Natural killer cell treated with Interleukin-12 subunit alpha and Interleukin-12 subunit beta and Interleukin-15 and Interleukin-18, amount 100 ng/mL, for 72 hours (primary cell): ENCODE measurements around the gene HLA-DOA. TPM values are rescaled to one million over a fixed set of nuclear protein-coding genes. Genes with fewer than 3 reads are reported as not detected.

Source experiments
- ATAC-seq, 2 donors: fragments of 150-1000 bp; cut with Tn5 transposase in 1 of 2; sonication (Bioruptor Pico), chemical (Tn5 transposase) in 1 of 2; 2 replicates each; pipeline ENCODE4 v1.10.0; 2021
- DNase-seq: peaks from one replicate; pipeline ENCODE4 v3.0.0; 2022; ENCODE audit warnings: low spot score
- H3K27ac Mint-ChIP-seq, 2 donors: 1 replicate in 1 of 2; 2 replicates in 1 of 2; pipeline ENCODE4 v1.8.0; 2022; ENCODE audit warnings: mixed read lengths in 2 of 2, mild to moderate bottlenecking in 1 of 2, moderate library complexity in 1 of 2
- H3K27me3 Mint-ChIP-seq, 2 donors: 1 replicate in 1 of 2; 2 replicates in 1 of 2; pipeline ENCODE4 v1.8.0; 2022; ENCODE audit warnings: mixed read lengths in 2 of 2
- H3K36me3 Mint-ChIP-seq: one replicate; pipeline ENCODE4 v1.8.0; 2022; ENCODE audit warnings: mixed read lengths
- H3K4me1 Mint-ChIP-seq, 2 donors: 1 replicate in 1 of 2; 2 replicates in 1 of 2; pipeline ENCODE4 v1.8.0; 2022; ENCODE audit warnings: low read depth in 2 of 2, mixed read lengths in 2 of 2, mild to moderate bottlenecking in 1 of 2
- H3K4me3 Mint-ChIP-seq: one replicate; pipeline ENCODE4 v1.8.0; 2022; ENCODE audit warnings: mixed read lengths
- H3K9me3 Mint-ChIP-seq: 2 replicates; pipeline ENCODE4 v1.8.0; 2022; ENCODE audit warnings: mixed read lengths
- total RNA-seq, 2 donors: library from RNA; stranded (reverse); gene quantifications; one replicate each; pipeline ENCODE4 v1.2.3, GENCODE V29; 2022

The HLA-DOA gene
- total RNA-seq: 10 to 100 TPM in 1 of 2 donors, under 1 TPM in 1; 0.86 to 22.1 TPM

- no peak for DNase-seq
- peak; percentile 67 to 94 for ATAC-seq
- Mint-ChIP-seq H3K4me1 (peaks cover 9 to 18% of the 10 kb centered on the region in 2 donors), H3K9me3 (no peaks in the 10 kb centered on the region), H3K4me3 (peak within 1 kb of the TSS; percentile 87), H3K36me3 (no peaks in the 10 kb centered on the region), H3K27me3 (peaks cover 0 to 13% of the 10 kb centered on the region in 2 donors), H3K27ac (peak within 1 kb of the TSS; percentile 37 to 48)
Measured at GRCh38 chr6:33008944-33009861, at the start of gene HLA-DOA. TSS of gene HLA-DOA (minus strand) at chr6:33009591.

GRCh38 chr6:33057222-33058150, 48.1 kb upstream of the HLA-DOA start:
- Mint-ChIP-seq H3K4me1 (peaks cover 8 to 21% of the 10 kb centered on the region in 2 donors), H3K9me3 (no peaks in the 10 kb centered on the region), H3K27me3 (peaks cover 0 to 11% of the 10 kb centered on the region in 2 donors), H3K36me3 (no peaks in the 10 kb centered on the region), H3K27ac (peak overlapping the region in 1 of 2 donors; percentile 15), H3K4me3 (peak overlapping the region; percentile 24)
- DNase-seq (no peak), ATAC-seq (peak in 1 of 2 donors; percentile 66)

DNA sequence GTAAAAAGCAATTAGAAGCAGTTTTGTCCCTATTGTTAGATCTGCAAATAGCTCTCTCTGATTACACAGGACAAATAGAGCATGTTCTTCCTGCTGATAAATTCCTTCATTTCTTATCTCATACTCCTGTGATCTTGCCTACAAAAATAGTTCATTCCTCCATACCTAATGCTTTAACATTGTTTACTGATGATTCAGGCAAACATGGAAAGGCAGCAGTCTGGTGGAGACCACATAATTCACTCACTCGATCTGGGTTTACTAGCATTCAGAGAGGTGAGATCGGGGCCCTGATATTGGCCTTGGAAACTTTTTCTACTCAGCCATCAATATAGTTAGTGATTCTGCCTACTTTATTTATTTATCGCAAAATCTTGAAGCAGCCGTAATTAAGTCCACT, 43.8 kb upstream of the HLA-DOA start:
- no peak overlapping the region for H3K4me3 Mint-ChIP-seq
- no peaks in the 10 kb centered on the region for H3K9me3 Mint-ChIP-seq
- H3K27me3 Mint-ChIP-seq: peaks cover 9 to 20% of the 10 kb centered on the region in 2 donors
- ATAC-seq: no peak
- H3K36me3 Mint-ChIP-seq: no peaks in the 10 kb centered on the region
- DNase-seq: no peak
- no peak overlapping the region for H3K27ac Mint-ChIP-seq
- peaks cover 8 to 17% of the 10 kb centered on the region in 2 donors for H3K4me1 Mint-ChIP-seq

GRCh38 chr6:33052627-33053026, 43.2 kb upstream of the HLA-DOA start:
- Mint-ChIP-seq H3K9me3 (no peaks in the 10 kb centered on the region), H3K27ac (no peak overlapping the region), H3K27me3 (peaks cover 13 to 25% of the 10 kb centered on the region in 2 donors), H3K4me1 (peaks cover 8 to 14% of the 10 kb centered on the region in 2 donors), H3K36me3 (no peaks in the 10 kb centered on the region), H3K4me3 (no peak overlapping the region)
- ATAC-seq (no peak), DNase-seq (no peak)

DNA sequence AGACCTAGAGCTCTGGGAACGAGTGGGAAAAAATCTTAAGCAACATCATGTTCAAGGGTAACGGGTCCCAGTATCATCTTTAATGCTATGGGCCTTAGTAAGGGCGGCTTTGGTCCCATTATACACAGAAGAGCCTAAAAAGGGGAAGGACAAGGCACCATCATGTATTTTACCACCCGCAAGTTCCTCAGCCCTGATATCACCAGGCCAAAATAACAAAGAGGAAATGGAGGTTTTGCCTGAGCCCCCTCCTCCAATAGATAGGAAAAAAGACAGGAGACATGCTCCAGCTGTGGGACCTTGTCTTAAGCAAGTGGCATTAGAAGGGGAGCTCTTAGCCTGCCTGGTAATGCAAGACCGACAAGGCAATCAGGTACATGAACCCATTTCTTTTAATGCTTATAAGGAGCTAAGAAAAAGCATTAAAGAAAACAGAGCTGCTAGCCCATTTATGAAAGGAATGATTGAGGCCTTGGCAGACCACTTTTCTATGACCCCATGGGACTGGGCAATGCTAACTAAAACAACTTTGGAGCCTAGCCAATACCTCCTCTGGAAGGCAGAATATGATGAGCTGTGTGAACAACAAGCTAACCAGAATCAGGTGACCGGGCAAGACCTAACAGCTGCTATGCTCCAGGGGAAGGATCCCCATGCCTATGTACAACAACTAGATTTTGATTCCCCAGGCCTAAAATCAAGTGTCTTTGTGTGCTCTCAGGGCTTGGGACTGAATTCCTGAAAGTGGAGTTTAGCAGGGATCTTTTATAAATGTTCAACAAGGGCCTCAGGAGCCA, 40.8 kb upstream of the HLA-DOA start:
- no peak overlapping the region for H3K27ac Mint-ChIP-seq
- no peak for DNase-seq
- H3K27me3 Mint-ChIP-seq: peaks cover 22 to 38% of the 10 kb centered on the region in 2 donors
- no peak for ATAC-seq
- H3K9me3 Mint-ChIP-seq: no peaks in the 10 kb centered on the region
- H3K4me3 Mint-ChIP-seq: no peak overlapping the region
- H3K4me1 Mint-ChIP-seq: no peaks in the 10 kb centered on the region
- H3K36me3 Mint-ChIP-seq: no peaks in the 10 kb centered on the region

- Mint-ChIP-seq H3K9me3 (no peaks in the 10 kb centered on the region), H3K27me3 (peaks cover 29 to 40% of the 10 kb centered on the region in 2 donors), H3K4me1 (no peaks in the 10 kb centered on the region), H3K36me3 (no peaks in the 10 kb centered on the region), H3K4me3 (no peak overlapping the region), H3K27ac (no peak overlapping the region)
- ATAC-seq (no peak), DNase-seq (no peak)
Measured at GRCh38 chr6:33049323-33050013, 40.1 kb upstream of the HLA-DOA start.

DNA sequence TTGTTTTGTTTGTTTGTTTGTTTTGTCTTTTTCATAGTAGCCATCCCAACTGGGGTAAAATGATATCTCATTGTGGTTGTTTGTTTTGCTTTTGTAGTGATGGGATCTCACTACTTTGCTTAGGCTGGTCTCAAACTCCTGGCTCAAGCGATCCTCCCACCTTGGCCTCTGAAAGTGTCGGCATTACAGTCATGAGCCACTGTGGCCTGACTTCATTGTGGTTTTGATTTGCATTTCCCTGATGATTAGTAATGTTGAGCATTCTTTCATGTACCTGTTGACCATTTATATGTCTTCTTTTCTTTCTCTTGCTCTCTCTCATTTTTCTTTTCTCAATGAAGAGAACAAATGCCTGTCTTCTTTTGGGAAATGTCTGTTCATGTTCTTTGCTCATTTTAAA, 30.8 kb upstream of the HLA-DOA start:
- Mint-ChIP-seq H3K27ac (no peak overlapping the region), H3K4me3 (no peak overlapping the region), H3K9me3 (no peaks in the 10 kb centered on the region), H3K4me1 (no peaks in the 10 kb centered on the region), H3K36me3 (peaks cover 6% of the 10 kb centered on the region), H3K27me3 (peaks cover 21 to 39% of the 10 kb centered on the region in 2 donors)
- DNase-seq (no peak), ATAC-seq (no peak)

- Mint-ChIP-seq H3K27ac (no peak overlapping the region), H3K27me3 (peaks cover 16 to 41% of the 10 kb centered on the region in 2 donors), H3K36me3 (peaks cover 13% of the 10 kb centered on the region), H3K9me3 (peaks cover 2% of the 10 kb centered on the region), H3K4me3 (no peak overlapping the region), H3K4me1 (no peaks in the 10 kb centered on the region)
- no peak for ATAC-seq
- no peak for DNase-seq
Measured at GRCh38 chr6:33036535-33036934, 27.1 kb upstream of the HLA-DOA start.

DNA sequence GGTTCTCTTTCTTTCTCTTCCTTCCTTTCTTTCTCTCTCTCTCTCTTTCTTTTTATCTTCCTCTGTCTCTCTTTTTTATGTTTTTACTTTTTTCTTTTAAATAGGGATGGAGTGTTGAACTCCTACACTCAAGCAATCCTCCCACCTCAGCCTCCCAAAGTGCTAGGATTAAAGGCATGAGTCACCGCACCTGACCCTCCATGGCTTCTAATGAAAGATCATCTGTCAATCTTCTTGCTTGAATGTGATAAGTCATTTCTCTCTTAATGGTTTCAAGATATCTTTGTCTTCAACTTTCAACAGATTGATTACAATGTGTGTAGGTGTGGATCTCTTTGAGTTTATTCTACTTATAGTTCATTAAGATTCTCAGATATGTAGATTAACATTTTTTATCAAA, 25.2 kb upstream of the HLA-DOA start:
- no peak for ATAC-seq
- Mint-ChIP-seq H3K27ac (no peak overlapping the region), H3K4me1 (peaks cover 0 to 8% of the 10 kb centered on the region in 2 donors), H3K36me3 (peaks cover 13% of the 10 kb centered on the region), H3K9me3 (peaks cover 2% of the 10 kb centered on the region), H3K27me3 (peaks cover 16 to 41% of the 10 kb centered on the region in 2 donors), H3K4me3 (no peak overlapping the region)
- DNase-seq: no peak

GRCh38 chr6:33030245-33030644, 20.9 kb upstream of the HLA-DOA start:
- peak overlapping the region in 1 of 2 donors; percentile 91 for H3K27ac Mint-ChIP-seq
- ATAC-seq: no peak
- H3K36me3 Mint-ChIP-seq: peaks cover 9% of the 10 kb centered on the region
- H3K9me3 Mint-ChIP-seq: peaks cover 2% of the 10 kb centered on the region
- peaks cover 11 to 32% of the 10 kb centered on the region in 2 donors for H3K27me3 Mint-ChIP-seq
- peak overlapping the region; percentile 81 for H3K4me3 Mint-ChIP-seq
- DNase-seq: no peak
- H3K4me1 Mint-ChIP-seq: peaks cover 14 to 26% of the 10 kb centered on the region in 2 donors

DNA sequence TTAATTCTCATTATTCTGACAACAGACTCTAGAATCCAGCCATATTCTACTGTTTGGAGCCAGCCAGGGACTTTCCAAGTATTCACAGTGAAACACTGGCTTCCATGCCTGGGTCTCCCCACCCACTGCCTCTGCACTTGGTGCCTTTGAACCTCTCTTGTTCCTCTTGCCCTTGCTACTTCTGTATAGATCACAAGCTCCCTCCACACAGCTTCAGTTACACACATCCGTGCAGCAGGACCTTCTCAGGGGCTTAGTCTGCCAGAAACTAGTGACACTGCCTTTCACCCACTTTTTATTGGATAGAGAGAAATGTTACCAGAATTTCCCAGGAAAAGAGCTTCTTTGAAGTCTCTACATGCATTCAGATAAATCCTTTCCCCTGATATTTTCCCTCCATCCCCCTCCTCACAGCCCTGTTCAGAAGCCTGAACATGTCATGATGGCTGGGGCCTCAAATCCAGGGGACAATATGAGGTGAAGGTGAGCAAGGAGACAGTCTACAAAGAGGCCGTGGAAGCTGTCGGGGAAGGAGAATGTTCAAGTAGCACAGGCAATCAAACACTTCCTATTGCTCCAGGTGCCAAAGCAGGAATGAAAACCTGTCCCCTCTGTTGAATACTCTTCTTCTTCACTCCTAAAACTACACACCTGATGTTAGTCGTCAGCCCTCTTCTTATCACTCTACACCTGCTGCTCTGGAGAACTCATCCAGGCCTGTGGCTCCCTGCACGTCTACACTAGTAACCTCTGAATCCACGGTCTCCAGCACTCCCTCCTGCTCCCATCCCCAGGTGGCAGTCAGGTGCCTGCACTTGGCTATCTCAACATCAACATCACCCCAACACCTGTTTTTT, 20.2 kb upstream of the HLA-DOA start:
- Mint-ChIP-seq H3K36me3 (peaks cover 2% of the 10 kb centered on the region), H3K27ac (peak overlapping the region; percentile 16 to 91), H3K27me3 (peaks cover 4 to 27% of the 10 kb centered on the region in 2 donors), H3K9me3 (no peaks in the 10 kb centered on the region), H3K4me3 (peak overlapping the region; percentile 81), H3K4me1 (peaks cover 14 to 26% of the 10 kb centered on the region in 2 donors)
- DNase-seq (no peak), ATAC-seq (peak; percentile 64 to 92)
